A549 (cell line): Measurements from ENCODE around the gene RFPL4AL1.
"Not testable (repeated sequence)": the region's sequence is repeated elsewhere in the genome, so short reads cannot be mapped to it uniquely, and the experiment has no call there.

Experiments
- CEBPB ChIP-seq, 2 experiments: fragments of >200 bp in 1 of 2; sonication (Bioruptor Twin) in 1 of 2; formaldehyde crosslinking in 1 of 2; IDR thresholded peaks; 2 replicates each; pipeline ENCODE4 v1.6.1; 2012 to 2016
- CHD2 ChIP-seq: fragments of 150-350 bp; IDR thresholded peaks from 2 replicates; pipeline ENCODE4 v1.6.1; 2014; ENCODE audit warnings: low read length; ENCODE audit not compliant: partially characterized antibody
- EP300 ChIP-seq, 2 experiments: fragments of >200 bp; sonication (Bioruptor Twin); formaldehyde crosslinking; IDR thresholded peaks; 2 replicates in 1 of 2; 3 replicates in 1 of 2; pipeline ENCODE4 v1.6.1; 2016 to 2017
- FOXS1 ChIP-seq: fragments of 250-450 bp; sonication (Bioruptor Pico); IDR thresholded peaks from 2 replicates; pipeline ENCODE4 v1.5.0; 2020; ENCODE audit warnings: mild to moderate bottlenecking, moderate library complexity
- HOXA7 ChIP-seq: fragments of 250-450 bp; sonication (Bioruptor Pico); IDR thresholded peaks from 2 replicates; pipeline ENCODE4 v1.5.0; 2020; ENCODE audit warnings: mild to moderate bottlenecking, moderate library complexity
- KDM1A ChIP-seq: fragments of 200-600 bp; sonication (generic); IDR thresholded peaks from 2 replicates; pipeline ENCODE4 v1.6.1; 2016; ENCODE audit warnings: low read depth, mild to moderate bottlenecking
- PHF8 ChIP-seq: fragments of 200-600 bp; sonication (generic); IDR thresholded peaks from 2 replicates; pipeline ENCODE4 v1.6.1; 2016; ENCODE audit warnings: low read depth, mild to moderate bottlenecking, antibody characterized with exemption, moderate library complexity, borderline replicate concordance
- POLR2A ChIP-seq: IDR thresholded peaks from 2 replicates; pipeline ENCODE4 v1.6.1; 2012; ENCODE audit warnings: mild to moderate bottlenecking, low read length
- POLR2AphosphoS2 ChIP-seq: conservative IDR thresholded peaks from 2 replicates; pipeline ENCODE4 v1.6.1; 2012; ENCODE audit warnings: low read length, improper control_type of control experiment, inconsistent platforms
- TFCP2L1 ChIP-seq: fragments of 250-450 bp; sonication (Bioruptor Pico); IDR thresholded peaks from 2 replicates; pipeline ENCODE4 v1.5.0; 2021; ENCODE audit warnings: mild to moderate bottlenecking
- TP53 ChIP-seq: fragments of 250-450 bp; sonication (Bioruptor Pico); IDR thresholded peaks from 2 replicates; pipeline ENCODE4 v1.5.0; 2021; ENCODE audit warnings: mild to moderate bottlenecking, moderate library complexity
- TF ChIP-seq, protein P1 (sequence below): fragments of >200 bp; sonication (Bioruptor Twin); formaldehyde crosslinking; IDR thresholded peaks from 3 replicates; pipeline ENCODE4 v1.5.1; 2016
- TF ChIP-seq, protein P2 (sequence below): fragments of 200-600 bp; sonication (generic); IDR thresholded peaks from 2 replicates; pipeline ENCODE4 v1.6.1; 2016; ENCODE audit warnings: antibody characterized with exemption, mild to moderate bottlenecking, moderate library complexity

DNA sequence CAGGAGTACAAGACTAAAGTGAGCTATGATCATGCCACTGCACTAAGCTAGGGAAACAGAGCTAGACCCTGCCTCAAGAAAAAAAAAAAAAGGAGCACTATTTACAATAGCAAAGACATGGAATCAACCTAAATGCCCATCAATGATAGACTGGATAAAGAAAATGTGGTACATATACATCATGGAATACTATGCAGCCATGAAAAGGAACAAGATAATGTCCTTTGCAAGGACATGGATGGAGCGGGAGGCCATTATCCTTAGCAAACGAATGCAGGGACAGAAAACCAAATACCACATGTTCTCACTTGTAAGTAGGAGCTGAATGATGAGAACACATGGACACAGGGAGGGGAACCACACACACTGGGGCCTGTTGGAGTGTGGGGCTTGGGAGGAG is 38.5 kb upstream of the RFPL4AL1 start:
- TF ChIP-seq, protein P1, sequence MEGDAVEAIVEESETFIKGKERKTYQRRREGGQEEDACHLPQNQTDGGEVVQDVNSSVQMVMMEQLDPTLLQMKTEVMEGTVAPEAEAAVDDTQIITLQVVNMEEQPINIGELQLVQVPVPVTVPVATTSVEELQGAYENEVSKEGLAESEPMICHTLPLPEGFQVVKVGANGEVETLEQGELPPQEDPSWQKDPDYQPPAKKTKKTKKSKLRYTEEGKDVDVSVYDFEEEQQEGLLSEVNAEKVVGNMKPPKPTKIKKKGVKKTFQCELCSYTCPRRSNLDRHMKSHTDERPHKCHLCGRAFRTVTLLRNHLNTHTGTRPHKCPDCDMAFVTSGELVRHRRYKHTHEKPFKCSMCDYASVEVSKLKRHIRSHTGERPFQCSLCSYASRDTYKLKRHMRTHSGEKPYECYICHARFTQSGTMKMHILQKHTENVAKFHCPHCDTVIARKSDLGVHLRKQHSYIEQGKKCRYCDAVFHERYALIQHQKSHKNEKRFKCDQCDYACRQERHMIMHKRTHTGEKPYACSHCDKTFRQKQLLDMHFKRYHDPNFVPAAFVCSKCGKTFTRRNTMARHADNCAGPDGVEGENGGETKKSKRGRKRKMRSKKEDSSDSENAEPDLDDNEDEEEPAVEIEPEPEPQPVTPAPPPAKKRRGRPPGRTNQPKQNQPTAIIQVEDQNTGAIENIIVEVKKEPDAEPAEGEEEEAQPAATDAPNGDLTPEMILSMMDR, result not testable (repeated sequence)
- not testable (repeated sequence) for TF ChIP-seq PHF8; EP300 (IDR thresholded peaks at IDR 0.05); POLR2A; HOXA7 (CRISPR knock-in tag); TFCP2L1 (CRISPR knock-in tag); KDM1A; FOXS1 (CRISPR knock-in tag); TP53 (CRISPR knock-in tag); CEBPB (IDR thresholded peaks at IDR 0.05); CHD2; POLR2AphosphoS2
- TF ChIP-seq, protein P2, sequence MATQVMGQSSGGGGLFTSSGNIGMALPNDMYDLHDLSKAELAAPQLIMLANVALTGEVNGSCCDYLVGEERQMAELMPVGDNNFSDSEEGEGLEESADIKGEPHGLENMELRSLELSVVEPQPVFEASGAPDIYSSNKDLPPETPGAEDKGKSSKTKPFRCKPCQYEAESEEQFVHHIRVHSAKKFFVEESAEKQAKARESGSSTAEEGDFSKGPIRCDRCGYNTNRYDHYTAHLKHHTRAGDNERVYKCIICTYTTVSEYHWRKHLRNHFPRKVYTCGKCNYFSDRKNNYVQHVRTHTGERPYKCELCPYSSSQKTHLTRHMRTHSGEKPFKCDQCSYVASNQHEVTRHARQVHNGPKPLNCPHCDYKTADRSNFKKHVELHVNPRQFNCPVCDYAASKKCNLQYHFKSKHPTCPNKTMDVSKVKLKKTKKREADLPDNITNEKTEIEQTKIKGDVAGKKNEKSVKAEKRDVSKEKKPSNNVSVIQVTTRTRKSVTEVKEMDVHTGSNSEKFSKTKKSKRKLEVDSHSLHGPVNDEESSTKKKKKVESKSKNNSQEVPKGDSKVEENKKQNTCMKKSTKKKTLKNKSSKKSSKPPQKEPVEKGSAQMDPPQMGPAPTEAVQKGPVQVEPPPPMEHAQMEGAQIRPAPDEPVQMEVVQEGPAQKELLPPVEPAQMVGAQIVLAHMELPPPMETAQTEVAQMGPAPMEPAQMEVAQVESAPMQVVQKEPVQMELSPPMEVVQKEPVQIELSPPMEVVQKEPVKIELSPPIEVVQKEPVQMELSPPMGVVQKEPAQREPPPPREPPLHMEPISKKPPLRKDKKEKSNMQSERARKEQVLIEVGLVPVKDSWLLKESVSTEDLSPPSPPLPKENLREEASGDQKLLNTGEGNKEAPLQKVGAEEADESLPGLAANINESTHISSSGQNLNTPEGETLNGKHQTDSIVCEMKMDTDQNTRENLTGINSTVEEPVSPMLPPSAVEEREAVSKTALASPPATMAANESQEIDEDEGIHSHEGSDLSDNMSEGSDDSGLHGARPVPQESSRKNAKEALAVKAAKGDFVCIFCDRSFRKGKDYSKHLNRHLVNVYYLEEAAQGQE, result not testable (repeated sequence)
